Endothelial cell of umbilical vein (primary cell): ENCODE results near the gene TUBG2.

ENCODE experiments used
- POLR2A ChIP-seq: IDR thresholded peaks from 2 replicates; pipeline ENCODE4 v1.6.1; 2012; ENCODE audit warnings: low read depth, mild to moderate bottlenecking, control low read depth, low read length
- TF ChIP-seq, protein P1 (sequence below), 2 donors: IDR thresholded peaks; 1 replicate in 1 of 2; 2 replicates in 1 of 2; pipeline ENCODE4 v1.5.1; 2011; ENCODE audit warnings: low read length in 2 of 2, mild to moderate bottlenecking in 2 of 2, moderate library complexity in 2 of 2, control low read depth in 1 of 2, inconsistent platforms in 1 of 2, low read depth in 1 of 2; ENCODE audit not compliant: insufficient read depth in 1 of 2; ENCODE audit errors: extremely low read depth in 1 of 2
- TF ChIP-seq, protein P2 (sequence below): IDR thresholded peaks from 2 replicates; pipeline ENCODE4 v1.6.1; 2011; ENCODE audit not compliant: insufficient read depth, insufficient read length

DNA sequence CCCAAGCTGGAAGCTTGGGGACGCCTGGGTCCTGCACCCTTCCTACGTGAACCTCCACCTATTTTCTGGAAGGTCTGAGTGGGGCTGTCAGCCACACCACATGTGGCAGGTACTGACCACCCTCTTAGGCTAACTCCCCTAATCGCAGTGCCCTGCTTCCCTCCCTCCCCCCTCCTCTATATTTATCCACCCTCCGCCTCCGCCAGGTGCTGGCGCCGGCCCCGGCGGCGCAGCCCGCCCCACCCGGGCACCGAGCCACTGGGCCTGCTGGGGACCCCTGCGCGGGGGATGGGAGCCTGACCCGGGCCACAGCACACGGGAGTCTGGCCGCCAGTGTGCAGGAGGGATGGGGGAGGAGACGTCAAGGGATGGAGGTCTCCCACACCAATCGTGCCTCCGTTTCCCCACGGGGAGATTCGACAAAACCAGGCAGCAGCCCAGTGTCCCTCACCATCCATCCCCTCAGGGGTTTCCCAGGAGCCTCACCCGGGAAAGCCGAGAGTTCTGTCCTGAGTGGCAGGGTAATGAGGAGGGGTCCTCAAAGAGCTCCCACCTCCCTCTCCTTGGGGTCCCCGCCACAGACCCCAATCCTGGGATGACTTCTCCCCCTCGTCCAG lies 16.4 kb downstream of the TUBG2 start:
- TF ChIP-seq, protein P1, sequence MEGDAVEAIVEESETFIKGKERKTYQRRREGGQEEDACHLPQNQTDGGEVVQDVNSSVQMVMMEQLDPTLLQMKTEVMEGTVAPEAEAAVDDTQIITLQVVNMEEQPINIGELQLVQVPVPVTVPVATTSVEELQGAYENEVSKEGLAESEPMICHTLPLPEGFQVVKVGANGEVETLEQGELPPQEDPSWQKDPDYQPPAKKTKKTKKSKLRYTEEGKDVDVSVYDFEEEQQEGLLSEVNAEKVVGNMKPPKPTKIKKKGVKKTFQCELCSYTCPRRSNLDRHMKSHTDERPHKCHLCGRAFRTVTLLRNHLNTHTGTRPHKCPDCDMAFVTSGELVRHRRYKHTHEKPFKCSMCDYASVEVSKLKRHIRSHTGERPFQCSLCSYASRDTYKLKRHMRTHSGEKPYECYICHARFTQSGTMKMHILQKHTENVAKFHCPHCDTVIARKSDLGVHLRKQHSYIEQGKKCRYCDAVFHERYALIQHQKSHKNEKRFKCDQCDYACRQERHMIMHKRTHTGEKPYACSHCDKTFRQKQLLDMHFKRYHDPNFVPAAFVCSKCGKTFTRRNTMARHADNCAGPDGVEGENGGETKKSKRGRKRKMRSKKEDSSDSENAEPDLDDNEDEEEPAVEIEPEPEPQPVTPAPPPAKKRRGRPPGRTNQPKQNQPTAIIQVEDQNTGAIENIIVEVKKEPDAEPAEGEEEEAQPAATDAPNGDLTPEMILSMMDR (IDR thresholded peaks at IDR 0.05; ENCODE audit: extremely low read depth in 1 of 2, insufficient read depth in 1 of 2, low read depth in 1 of 2, low read length in 2 of 2), result no peak
- TF ChIP-seq, protein P2, sequence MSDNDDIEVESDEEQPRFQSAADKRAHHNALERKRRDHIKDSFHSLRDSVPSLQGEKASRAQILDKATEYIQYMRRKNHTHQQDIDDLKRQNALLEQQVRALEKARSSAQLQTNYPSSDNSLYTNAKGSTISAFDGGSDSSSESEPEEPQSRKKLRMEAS, result no peak
- TF ChIP-seq POLR2A, result no peak
